Astrocyte (in vitro differentiated cells and primary cell): Measurements from ENCODE around the gene MATR3.

Experiments used
- EZH2 ChIP-seq: IDR thresholded peaks from 2 replicates; pipeline ENCODE4 v1.6.1; 2012; ENCODE audit warnings: mild to moderate bottlenecking, low read length, inconsistent platforms; ENCODE audit not compliant: insufficient read depth
- TF ChIP-seq, protein P1 (sequence below): IDR thresholded peaks from 2 replicates; pipeline ENCODE4 v1.5.1; 2011; ENCODE audit warnings: low read depth, mild to moderate bottlenecking, inconsistent platforms, low read length, moderate library complexity; ENCODE audit not compliant: insufficient read depth

DNA sequence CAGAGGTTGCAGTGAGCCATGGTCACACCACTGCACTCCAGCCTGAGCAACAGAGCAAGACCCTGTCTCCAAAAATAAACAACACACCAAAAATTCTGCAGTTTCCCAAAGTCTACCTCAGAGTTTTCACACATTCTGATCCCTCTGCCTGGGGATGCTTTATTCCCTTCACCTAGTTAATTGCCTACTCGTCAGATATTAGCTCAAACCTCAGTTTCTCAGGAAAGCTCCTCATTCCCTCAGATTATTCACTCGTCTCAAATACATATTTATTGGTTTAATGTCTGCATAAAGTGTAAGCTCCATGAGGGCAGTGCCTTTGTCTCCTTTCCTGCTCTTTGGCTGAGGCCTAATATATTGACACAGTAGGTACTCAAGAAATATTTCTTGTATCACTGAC, 2.5 kb upstream of the MATR3 start:
- TF ChIP-seq, protein P1, sequence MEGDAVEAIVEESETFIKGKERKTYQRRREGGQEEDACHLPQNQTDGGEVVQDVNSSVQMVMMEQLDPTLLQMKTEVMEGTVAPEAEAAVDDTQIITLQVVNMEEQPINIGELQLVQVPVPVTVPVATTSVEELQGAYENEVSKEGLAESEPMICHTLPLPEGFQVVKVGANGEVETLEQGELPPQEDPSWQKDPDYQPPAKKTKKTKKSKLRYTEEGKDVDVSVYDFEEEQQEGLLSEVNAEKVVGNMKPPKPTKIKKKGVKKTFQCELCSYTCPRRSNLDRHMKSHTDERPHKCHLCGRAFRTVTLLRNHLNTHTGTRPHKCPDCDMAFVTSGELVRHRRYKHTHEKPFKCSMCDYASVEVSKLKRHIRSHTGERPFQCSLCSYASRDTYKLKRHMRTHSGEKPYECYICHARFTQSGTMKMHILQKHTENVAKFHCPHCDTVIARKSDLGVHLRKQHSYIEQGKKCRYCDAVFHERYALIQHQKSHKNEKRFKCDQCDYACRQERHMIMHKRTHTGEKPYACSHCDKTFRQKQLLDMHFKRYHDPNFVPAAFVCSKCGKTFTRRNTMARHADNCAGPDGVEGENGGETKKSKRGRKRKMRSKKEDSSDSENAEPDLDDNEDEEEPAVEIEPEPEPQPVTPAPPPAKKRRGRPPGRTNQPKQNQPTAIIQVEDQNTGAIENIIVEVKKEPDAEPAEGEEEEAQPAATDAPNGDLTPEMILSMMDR, result no peak
- TF ChIP-seq EZH2, result no peak
